ENCODE measurements around the gene NDUFA11. TPM values are rescaled to one million over a fixed set of nuclear protein-coding genes. Genes with fewer than 3 reads are reported as not detected.

Gene NDUFA11
- total RNA-seq, 4 donors from 2014 or later = 149 to 352 (median 235) TPM

GRCh38 chr19:5921516-5922160 lies 18.0 kb upstream of the NDUFA11 start:
- WGBS, 2 donors (ENCODE audit: low coverage in 1 of 2) = 82 to 86% methylated on average over 5 to 21 of the region's 21 CpGs
- in situ Hi-C loops (cut with MboI; ENCODE audit: low pct_ligation_motif_present in 1 of 4, low pct_unique_long_range_greater_than_20kb in 1 of 4, low sequenced_read_pairs in 3 of 4) = no loop called here
- no peak for TF ChIP-seq POLR2AphosphoS5 (IDR thresholded peaks at IDR 0.05)
- TF ChIP-seq POLR2A (IDR thresholded peaks at IDR 0.05) = no peak
- TF ChIP-seq EP300 (IDR thresholded peaks at IDR 0.05; ENCODE audit: low read depth) = no peak
- TF ChIP-seq, protein P1, sequence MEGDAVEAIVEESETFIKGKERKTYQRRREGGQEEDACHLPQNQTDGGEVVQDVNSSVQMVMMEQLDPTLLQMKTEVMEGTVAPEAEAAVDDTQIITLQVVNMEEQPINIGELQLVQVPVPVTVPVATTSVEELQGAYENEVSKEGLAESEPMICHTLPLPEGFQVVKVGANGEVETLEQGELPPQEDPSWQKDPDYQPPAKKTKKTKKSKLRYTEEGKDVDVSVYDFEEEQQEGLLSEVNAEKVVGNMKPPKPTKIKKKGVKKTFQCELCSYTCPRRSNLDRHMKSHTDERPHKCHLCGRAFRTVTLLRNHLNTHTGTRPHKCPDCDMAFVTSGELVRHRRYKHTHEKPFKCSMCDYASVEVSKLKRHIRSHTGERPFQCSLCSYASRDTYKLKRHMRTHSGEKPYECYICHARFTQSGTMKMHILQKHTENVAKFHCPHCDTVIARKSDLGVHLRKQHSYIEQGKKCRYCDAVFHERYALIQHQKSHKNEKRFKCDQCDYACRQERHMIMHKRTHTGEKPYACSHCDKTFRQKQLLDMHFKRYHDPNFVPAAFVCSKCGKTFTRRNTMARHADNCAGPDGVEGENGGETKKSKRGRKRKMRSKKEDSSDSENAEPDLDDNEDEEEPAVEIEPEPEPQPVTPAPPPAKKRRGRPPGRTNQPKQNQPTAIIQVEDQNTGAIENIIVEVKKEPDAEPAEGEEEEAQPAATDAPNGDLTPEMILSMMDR (IDR thresholded peaks at IDR 0.05) = no peak

DNA sequence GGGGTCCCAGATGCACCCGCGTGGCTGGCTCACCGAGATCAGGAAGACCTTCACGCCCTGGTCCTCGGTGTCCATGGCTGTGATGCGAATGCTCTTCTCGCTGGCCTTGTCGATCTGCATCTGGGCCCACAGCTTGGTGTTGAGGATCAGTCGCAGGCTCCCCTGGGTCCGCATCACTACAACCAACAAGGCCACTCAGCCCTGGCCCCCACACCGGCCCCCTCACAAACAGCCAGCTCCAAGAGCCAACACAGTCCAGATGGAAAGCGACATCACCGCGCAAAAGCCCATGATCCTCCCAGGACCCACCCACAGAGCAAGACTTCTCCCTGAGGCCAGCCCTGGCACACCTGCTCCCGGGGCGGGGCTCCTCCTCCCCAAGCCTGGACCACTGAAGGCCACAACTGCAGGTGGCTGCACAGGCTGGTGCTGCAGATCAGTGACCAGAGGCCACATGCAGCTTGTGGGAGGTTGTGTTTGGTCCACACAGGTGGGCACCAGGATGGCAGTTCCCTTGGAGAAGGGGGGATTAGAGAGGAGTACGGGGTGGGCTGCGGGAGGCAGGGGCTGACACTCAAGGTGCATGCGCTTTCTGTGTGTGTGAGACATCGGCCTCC lies 15.0 kb upstream of the NDUFA11 start:
- DNase-seq = no peak
- H3K36me3 ChIP-seq = peaks cover 0 to 50% (median 20%) of the 10 kb centered on the region in 4 donors
- no peak overlapping the region for H3K27ac ChIP-seq
- no peaks in the 10 kb centered on the region for H3K27me3 ChIP-seq
- no peaks in the 10 kb centered on the region for H3K9me3 ChIP-seq
- peaks cover 5 to 27% (median 26%) of the 10 kb centered on the region in 4 donors for H3K4me1 ChIP-seq
- intact Hi-C loops (cut with DNase I; ENCODE audit: low total_unique reads) (no loop called here), in situ Hi-C loops (cut with MboI; ENCODE audit: low pct_ligation_motif_present in 1 of 4, low pct_unique_long_range_greater_than_20kb in 1 of 4, low sequenced_read_pairs in 3 of 4) (no loop called here)
- TF ChIP-seq, protein P1 (IDR thresholded peaks at IDR 0.05) = no peak
- TF ChIP-seq EP300 (IDR thresholded peaks at IDR 0.05; ENCODE audit: low read depth) (no peak), POLR2A (IDR thresholded peaks at IDR 0.05) (no peak), POLR2AphosphoS5 (IDR thresholded peaks at IDR 0.05) (no peak)
- WGBS, 2 donors (ENCODE audit: low coverage in 1 of 2) = 95% methylated on average over 17 of the region's 20 CpGs; no CpG with 5 or more reads in 1 of the 2 donors
- no peak overlapping the region for H3K4me3 ChIP-seq

More at GRCh38 chr19:5921516-5922160, 18.0 kb upstream of the NDUFA11 start:
- intact Hi-C loops (cut with DNase I; ENCODE audit: low total_unique reads) = no loop called here
- Histone ChIP-seq H3K4me1 (peaks cover 12 to 15% (median 15%) of the 10 kb centered on the region in 4 donors), H3K36me3 (peaks cover 0 to 60% (median 20%) of the 10 kb centered on the region in 4 donors), H3K9me3 (no peaks in the 10 kb centered on the region), H3K4me3 (no peak overlapping the region), H3K27me3 (no peaks in the 10 kb centered on the region), H3K27ac (no peak overlapping the region)
- no peak for DNase-seq

DNA sequence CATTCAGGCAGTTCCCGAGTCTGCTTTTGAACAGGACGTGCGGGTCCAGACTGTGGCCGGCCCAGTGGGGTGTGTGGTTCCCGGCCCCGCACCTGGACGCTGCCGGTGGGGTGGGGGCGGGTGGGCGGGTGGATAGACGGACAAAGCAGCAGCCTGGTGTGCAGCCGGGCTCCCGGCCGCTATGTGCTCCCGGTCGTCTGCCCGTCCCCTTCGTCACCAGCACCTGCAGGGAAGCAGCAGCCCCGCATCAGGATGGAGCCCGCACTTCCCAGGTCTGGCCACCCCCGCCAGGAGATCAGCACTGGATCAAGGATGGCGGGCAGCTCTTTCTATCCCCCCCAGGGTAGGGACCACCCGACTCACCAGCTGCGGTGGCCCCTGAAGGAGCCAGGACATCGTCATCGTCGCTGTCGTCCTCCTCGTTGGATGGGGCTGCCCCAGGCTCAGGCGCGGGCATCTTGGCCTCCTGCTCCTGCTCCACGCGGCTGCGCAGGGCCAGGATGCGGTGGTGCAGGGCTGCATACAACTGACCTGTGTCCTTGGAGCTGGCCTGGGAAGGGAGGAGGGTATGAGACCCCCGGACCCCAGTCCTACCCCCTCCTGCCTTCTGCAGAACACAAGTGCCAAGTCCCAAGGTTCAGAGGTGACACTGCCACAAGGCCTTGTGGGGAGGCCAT lies 14.0 kb upstream of the NDUFA11 start:
- TF ChIP-seq, protein P1 (IDR thresholded peaks at IDR 0.05) = no peak
- TF ChIP-seq EP300 (IDR thresholded peaks at IDR 0.05; ENCODE audit: low read depth) (no peak), POLR2AphosphoS5 (IDR thresholded peaks at IDR 0.05) (no peak), POLR2A (IDR thresholded peaks at IDR 0.05) (no peak)
- H3K4me1 ChIP-seq = peaks cover 5 to 28% (median 27%) of the 10 kb centered on the region in 4 donors
- H3K4me3 ChIP-seq = no peak overlapping the region
- H3K27me3 ChIP-seq = no peaks in the 10 kb centered on the region
- DNase-seq = no peak
- H3K27ac ChIP-seq = no peak overlapping the region
- peaks cover 0 to 40% (median 18%) of the 10 kb centered on the region in 4 donors for H3K36me3 ChIP-seq
- intact Hi-C loops (cut with DNase I; ENCODE audit: low total_unique reads) (no loop called here), in situ Hi-C loops (cut with MboI; ENCODE audit: low pct_ligation_motif_present in 1 of 4, low pct_unique_long_range_greater_than_20kb in 1 of 4, low sequenced_read_pairs in 3 of 4) (no loop called here)
- H3K9me3 ChIP-seq = no peaks in the 10 kb centered on the region
- 93% methylated on average over 16 to 32 of the region's 36 CpGs for WGBS, 2 donors (ENCODE audit: low coverage in 1 of 2)

DNA sequence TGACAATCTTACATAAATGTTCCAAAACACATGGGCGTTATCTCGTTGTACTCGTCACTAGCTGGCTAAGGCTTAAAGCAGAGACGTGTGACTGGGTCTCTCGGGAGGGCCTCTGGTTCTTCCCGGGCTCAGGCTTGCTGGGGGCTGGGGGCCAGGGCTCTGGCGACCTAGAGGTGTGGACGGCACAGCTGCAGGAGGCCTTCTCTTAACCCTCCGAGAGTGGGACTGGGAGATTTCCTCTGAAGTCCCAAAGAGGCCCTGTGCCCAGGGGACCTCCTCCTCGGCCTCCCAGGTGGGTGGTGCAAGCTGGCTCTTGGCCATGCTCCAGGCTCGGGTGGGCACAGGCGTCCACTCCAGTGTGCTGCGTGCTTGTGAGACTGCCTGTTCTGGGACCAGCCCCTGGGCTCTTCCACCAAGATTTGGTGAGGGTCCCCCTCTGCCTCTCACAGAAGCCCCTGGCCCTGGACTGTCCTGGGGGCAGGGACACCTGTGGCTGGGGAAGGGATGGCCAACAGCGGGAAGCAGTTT lies 12.7 kb upstream of the NDUFA11 start:
- DNase-seq = no peak
- Histone ChIP-seq H3K27ac (no peak overlapping the region), H3K9me3 (no peaks in the 10 kb centered on the region), H3K4me1 (peaks cover 5 to 28% (median 27%) of the 10 kb centered on the region in 4 donors), H3K4me3 (no peak overlapping the region), H3K27me3 (no peaks in the 10 kb centered on the region), H3K36me3 (peaks cover 0 to 36% (median 17%) of the 10 kb centered on the region in 4 donors)
- TF ChIP-seq, protein P1 (IDR thresholded peaks at IDR 0.05) = no peak
- TF ChIP-seq POLR2A (IDR thresholded peaks at IDR 0.05) = no peak
- TF ChIP-seq EP300 (IDR thresholded peaks at IDR 0.05; ENCODE audit: low read depth) = no peak
- no peak for TF ChIP-seq POLR2AphosphoS5 (IDR thresholded peaks at IDR 0.05)
- in situ Hi-C loops (cut with MboI; ENCODE audit: low pct_ligation_motif_present in 1 of 4, low pct_unique_long_range_greater_than_20kb in 1 of 4, low sequenced_read_pairs in 3 of 4) = no loop called here
- WGBS, 2 donors (ENCODE audit: low coverage in 1 of 2) = 72 to 100% methylated on average over 1 to 10 of the region's 14 CpGs
- intact Hi-C loops (cut with DNase I; ENCODE audit: low total_unique reads) = no loop called here
